Measurements from ENCODE around the gene AKAIN1. TPM values are rescaled to one million over a fixed set of nuclear protein-coding genes. Genes with fewer than 3 reads are reported as not detected.

Gene AKAIN1
- total and polyA plus RNA-seq, 2 donors (not counting 1 experiment from before 2014, with no cell fraction given) = not detected

GRCh38 chr18:5164903-5165302 is 32.2 kb downstream of the AKAIN1 start:
- Histone ChIP-seq H3K27ac (ENCODE audit: low read length in 2 of 2) (no peak overlapping the region), H3K4me1 (ENCODE audit: control insufficient read depth in 2 of 2, insufficient read depth in 2 of 2, low read length in 2 of 2) (no peaks in the 10 kb centered on the region), H3K36me3 (replicated peaks in 1 of 2; ENCODE audit: control extremely low read depth in 1 of 2, control insufficient read depth in 1 of 2, extremely low read depth in 1 of 2, insufficient read depth in 2 of 2, low read length in 1 of 2) (no peaks in the 10 kb centered on the region), H3K9me3 (ENCODE audit: control extremely low read depth in 1 of 3, control insufficient read depth in 2 of 3, insufficient read depth in 1 of 3, low read length in 2 of 3) (no peaks in the 10 kb centered on the region), H4K20me1 (ENCODE audit: control insufficient read depth, insufficient read depth, low read length, poor library complexity, severe bottlenecking) (no peaks in the 10 kb centered on the region), H3K9ac (ENCODE audit: low read length) (no peak overlapping the region), H3K4me3 (ENCODE audit: control extremely low read depth in 1 of 5, extremely low read depth in 1 of 5, insufficient read depth in 1 of 5, low read depth in 2 of 5, low read length in 4 of 5) (no peak overlapping the region), H2AFZ (ENCODE audit: insufficient read depth, low read depth, low read length, poor library complexity, severe bottlenecking) (no peak overlapping the region), H3K4me2 (replicated peaks; ENCODE audit: low read depth, low read length, poor library complexity, severe bottlenecking) (no peak overlapping the region), H3K27me3 (replicated peaks in 1 of 4; ENCODE audit: control extremely low read depth in 1 of 4, control insufficient read depth in 3 of 4, insufficient read depth in 4 of 4, low read length in 3 of 4) (peaks cover 0 to 6% (median 0%) of the 10 kb centered on the region in 4 experiments), H3K79me2 (ENCODE audit: control insufficient read depth, insufficient read depth, low read length) (no peaks in the 10 kb centered on the region)
- Mint-ChIP-seq H3K27me3 (no peaks in the 10 kb centered on the region), H3K4me3 (no peak overlapping the region), H3K27ac (no peak overlapping the region), H3K9me3 (ENCODE audit: insufficient read depth) (no peaks in the 10 kb centered on the region), H3K4me1 (peaks cover 2% of the 10 kb centered on the region)
- WGBS (ENCODE audit: insufficient coverage) = no CpG with 5 or more reads among the region's 2 CpGs
- no peak for DNase-seq
- no peak for ATAC-seq (ENCODE audit: low read depth)
- intact Hi-C loops (cut with micrococcal nuclease) = no loop called here
- no peak for TF ChIP-seq EZH2 (IDR thresholded peaks at IDR 0.05; ENCODE audit: borderline replicate concordance, insufficient read depth, low read depth, low read length, poor library complexity, severe bottlenecking)
- CTCF ChIA-PET = no interaction called here
- POLR2A ChIA-PET = no interaction called here

GRCh38 chr18:5162111-5162510 is 34.9 kb downstream of the AKAIN1 start:
- Histone ChIP-seq H3K79me2 (ENCODE audit: control insufficient read depth, insufficient read depth, low read length) (no peaks in the 10 kb centered on the region), H3K4me1 (ENCODE audit: control insufficient read depth in 2 of 2, insufficient read depth in 2 of 2, low read length in 2 of 2) (peaks cover 0 to 2% of the 10 kb centered on the region in 2 donors), H3K27me3 (replicated peaks in 1 of 4; ENCODE audit: control extremely low read depth in 1 of 4, control insufficient read depth in 3 of 4, insufficient read depth in 4 of 4, low read length in 3 of 4) (peaks cover 0 to 3% (median 0%) of the 10 kb centered on the region in 4 experiments), H2AFZ (ENCODE audit: insufficient read depth, low read depth, low read length, poor library complexity, severe bottlenecking) (no peak overlapping the region), H3K9me3 (ENCODE audit: control extremely low read depth in 1 of 3, control insufficient read depth in 2 of 3, insufficient read depth in 1 of 3, low read length in 2 of 3) (no peaks in the 10 kb centered on the region), H3K9ac (ENCODE audit: low read length) (no peak overlapping the region), H3K36me3 (replicated peaks in 1 of 2; ENCODE audit: control extremely low read depth in 1 of 2, control insufficient read depth in 1 of 2, extremely low read depth in 1 of 2, insufficient read depth in 2 of 2, low read length in 1 of 2) (no peaks in the 10 kb centered on the region), H4K20me1 (ENCODE audit: control insufficient read depth, insufficient read depth, low read length, poor library complexity, severe bottlenecking) (no peaks in the 10 kb centered on the region), H3K4me3 (ENCODE audit: control extremely low read depth in 1 of 5, extremely low read depth in 1 of 5, insufficient read depth in 1 of 5, low read depth in 2 of 5, low read length in 4 of 5) (no peak overlapping the region), H3K4me2 (replicated peaks; ENCODE audit: low read depth, low read length, poor library complexity, severe bottlenecking) (no peak overlapping the region), H3K27ac (ENCODE audit: low read length in 2 of 2) (no peak overlapping the region)
- CTCF ChIA-PET = no interaction called here
- Mint-ChIP-seq H3K4me3 (no peak overlapping the region), H3K9me3 (ENCODE audit: insufficient read depth) (no peaks in the 10 kb centered on the region), H3K27me3 (no peaks in the 10 kb centered on the region), H3K4me1 (peaks cover 3% of the 10 kb centered on the region), H3K27ac (no peak overlapping the region)
- POLR2A ChIA-PET = no interaction called here
- no peak for TF ChIP-seq EZH2 (IDR thresholded peaks at IDR 0.05; ENCODE audit: borderline replicate concordance, insufficient read depth, low read depth, low read length, poor library complexity, severe bottlenecking)
- no peak for TF ChIP-seq CTCF (IDR thresholded peaks at IDR 0.05)
- DNase-seq (no peak), ATAC-seq (ENCODE audit: low read depth) (no peak)
- intact Hi-C loops (cut with micrococcal nuclease) = no loop called here
